Measurements from ENCODE around the gene RPS10. TPM values are rescaled to one million over a fixed set of nuclear protein-coding genes. Genes with fewer than 3 reads are reported as not detected.
"Not testable (repeated sequence)": the region's sequence is repeated elsewhere in the genome, so short reads cannot be mapped to it uniquely, and the experiment has no call there.

The RPS10 gene
- polyA plus RNA-seq, 3 donors from 2014 or later: 683 to 2,037 (median 891) TPM

DNA sequence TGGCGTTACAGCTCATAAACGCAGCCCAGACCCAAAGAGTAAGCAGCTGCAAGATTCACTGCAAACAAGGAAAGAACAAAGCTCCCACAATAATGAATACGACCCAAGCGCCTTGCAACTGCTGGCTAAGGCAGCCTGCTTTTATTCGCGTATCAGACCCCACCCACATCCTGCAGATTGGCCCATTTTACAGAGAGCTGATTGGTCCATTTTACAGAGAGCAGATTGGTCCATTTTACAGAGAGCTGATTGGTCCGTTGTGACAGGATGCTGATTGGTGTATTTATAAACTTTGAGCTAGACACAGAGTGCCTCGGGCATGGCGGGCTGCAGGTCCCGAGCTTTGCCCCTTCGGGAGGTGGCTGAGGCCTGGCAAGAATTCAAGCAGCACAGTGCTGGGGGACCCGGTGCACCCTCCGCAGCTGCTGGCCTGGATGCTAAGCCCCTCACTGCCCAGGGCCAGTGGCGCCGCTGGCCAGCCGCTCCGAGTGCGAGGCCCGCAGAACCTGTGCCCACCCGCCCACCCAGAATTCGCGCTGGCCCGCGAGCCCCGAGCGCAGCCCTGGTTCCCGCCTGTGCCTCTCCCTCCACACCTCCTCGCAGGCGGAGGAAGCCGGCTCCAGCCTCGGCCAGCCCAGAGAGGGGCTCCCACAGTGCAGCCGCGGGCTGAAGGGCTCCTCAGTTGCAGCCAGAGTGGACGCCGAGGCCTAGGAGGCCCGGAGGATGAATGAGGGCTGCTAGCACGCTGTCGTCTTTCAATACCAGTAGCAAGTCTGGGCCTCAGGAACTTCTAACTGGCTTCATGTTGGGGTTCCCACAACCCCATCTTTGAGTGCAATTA lies 11.2 kb upstream of the RPS10 start:
- no peaks in the 10 kb centered on the region for H3K36me3 Mint-ChIP-seq
- H3K4me3 Mint-ChIP-seq: no peak overlapping the region
- no peaks in the 10 kb centered on the region for H3K4me1 Mint-ChIP-seq
- no peaks in the 10 kb centered on the region for H3K9me3 Mint-ChIP-seq
- peaks cover 0 to 3% (median 2%) of the 10 kb centered on the region in 3 donors for H3K27me3 Mint-ChIP-seq (ENCODE audit: low read depth in 3 of 3)
- no peak for DNase-seq
- no peak overlapping the region for H3K27ac Mint-ChIP-seq

DNA sequence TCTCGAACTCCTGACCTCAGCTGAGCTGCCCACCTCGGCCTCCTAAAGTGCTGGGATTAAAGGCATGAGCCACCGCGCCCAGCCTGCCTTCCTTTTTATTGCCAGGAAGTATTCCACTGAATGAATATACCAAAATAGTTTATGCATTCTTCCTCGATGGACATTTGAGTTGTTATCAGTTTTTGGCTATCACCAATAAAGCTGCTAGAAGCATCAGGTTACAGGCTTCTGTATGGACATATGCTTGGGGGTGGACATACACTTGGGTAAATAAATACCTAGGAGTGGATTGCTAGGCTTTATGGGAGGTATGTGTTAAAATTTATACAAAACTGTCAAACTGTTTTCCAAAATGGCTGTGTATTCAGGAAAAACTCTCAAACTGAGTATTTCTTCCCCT lies 10.0 kb upstream of the RPS10 start:
- no peak for DNase-seq
- no peaks in the 10 kb centered on the region for H3K4me1 Mint-ChIP-seq
- no peaks in the 10 kb centered on the region for H3K9me3 Mint-ChIP-seq
- H3K4me3 Mint-ChIP-seq: no peak overlapping the region
- peaks cover 0 to 1% (median 0%) of the 10 kb centered on the region in 3 donors for H3K27me3 Mint-ChIP-seq (ENCODE audit: low read depth in 3 of 3)
- H3K27ac Mint-ChIP-seq: no peak overlapping the region
- H3K36me3 Mint-ChIP-seq: no peaks in the 10 kb centered on the region

GRCh38 chr6:34425132-34425497 lies 754 bp downstream of the RPS10 start:
- Mint-ChIP-seq H3K27ac (peak overlapping the region; percentile 93 to 98 (median 94)), H3K9me3 (no peaks in the 10 kb centered on the region), H3K27me3 (ENCODE audit: low read depth in 3 of 3) (peaks cover 6 to 10% (median 8%) of the 10 kb centered on the region in 3 donors), H3K36me3 (peaks cover 17 to 26% (median 20%) of the 10 kb centered on the region in 3 donors), H3K4me3 (peak overlapping the region; percentile 93 to 99 (median 96)), H3K4me1 (peaks cover 30 to 43% of the 10 kb centered on the region in 2 donors)
- no peak for DNase-seq

- Mint-ChIP-seq H3K4me3 (peak overlapping the region; percentile 93 to 99 (median 96)), H3K27ac (peak overlapping the region; percentile 93 to 98 (median 94)), H3K27me3 (ENCODE audit: low read depth in 3 of 3) (peaks cover 6 to 10% (median 8%) of the 10 kb centered on the region in 3 donors), H3K36me3 (peaks cover 20 to 30% (median 21%) of the 10 kb centered on the region in 3 donors), H3K9me3 (no peaks in the 10 kb centered on the region), H3K4me1 (peaks cover 30 to 43% of the 10 kb centered on the region in 2 donors)
- no peak for DNase-seq
Measured at GRCh38 chr6:34424200-34425131, 1.4 kb downstream of the RPS10 start.

- DNase-seq: no peak
- H3K4me3 Mint-ChIP-seq: peak overlapping the region in 1 of 5 donors; percentile 38
- H3K27ac Mint-ChIP-seq: no peak overlapping the region
Measured at GRCh38 chr6:34423254-34423653, 2.6 kb downstream of the RPS10 start.

GRCh38 chr6:34418367-34418766 lies 7.5 kb downstream of the RPS10 start:
- Mint-ChIP-seq H3K4me3 (no peak overlapping the region), H3K36me3 (peaks cover 30 to 58% (median 33%) of the 10 kb centered on the region in 3 donors), H3K27me3 (ENCODE audit: low read depth in 3 of 3) (peaks cover 0 to 1% (median 0%) of the 10 kb centered on the region in 3 donors), H3K9me3 (no peaks in the 10 kb centered on the region), H3K4me1 (peaks cover 9 to 34% of the 10 kb centered on the region in 2 donors), H3K27ac (peak overlapping the region in 2 of 6 donors; percentile 7 to 15)
- DNase-seq: no peak

More at GRCh38 chr6:34423254-34423653, 2.6 kb downstream of the RPS10 start:
- Mint-ChIP-seq H3K9me3 (no peaks in the 10 kb centered on the region), H3K27me3 (ENCODE audit: low read depth in 3 of 3) (peaks cover 6 to 10% (median 8%) of the 10 kb centered on the region in 3 donors), H3K4me1 (peaks cover 30 to 48% of the 10 kb centered on the region in 2 donors), H3K36me3 (peaks cover 23 to 35% (median 25%) of the 10 kb centered on the region in 3 donors)

DNA sequence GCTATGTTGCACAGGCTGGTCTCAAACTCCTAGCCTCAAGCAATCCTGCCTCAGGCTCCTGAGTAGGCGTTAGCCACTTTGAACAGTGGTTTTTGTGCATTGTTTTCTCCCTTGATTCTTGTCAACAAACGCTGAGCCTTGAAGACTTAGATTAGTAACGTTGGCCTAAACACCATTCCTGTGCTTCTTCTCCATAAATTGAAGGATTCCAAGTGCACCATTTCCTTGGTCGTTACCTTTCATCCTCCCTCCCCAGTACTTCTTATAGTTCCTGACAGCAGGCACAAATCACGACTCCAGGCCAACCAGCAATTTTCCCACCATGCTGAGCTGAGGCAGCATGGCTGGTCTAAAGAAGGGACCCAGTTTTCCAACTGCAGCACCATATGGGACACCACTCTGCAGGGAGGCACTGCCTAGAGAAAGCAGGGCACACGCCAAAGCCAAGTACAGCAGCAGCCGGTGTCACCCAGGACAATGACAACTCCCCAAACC lies 8.9 kb downstream of the RPS10 start:
- no peak overlapping the region for H3K4me3 Mint-ChIP-seq
- no peaks in the 10 kb centered on the region for H3K9me3 Mint-ChIP-seq
- no peak overlapping the region for H3K27ac Mint-ChIP-seq

DNA sequence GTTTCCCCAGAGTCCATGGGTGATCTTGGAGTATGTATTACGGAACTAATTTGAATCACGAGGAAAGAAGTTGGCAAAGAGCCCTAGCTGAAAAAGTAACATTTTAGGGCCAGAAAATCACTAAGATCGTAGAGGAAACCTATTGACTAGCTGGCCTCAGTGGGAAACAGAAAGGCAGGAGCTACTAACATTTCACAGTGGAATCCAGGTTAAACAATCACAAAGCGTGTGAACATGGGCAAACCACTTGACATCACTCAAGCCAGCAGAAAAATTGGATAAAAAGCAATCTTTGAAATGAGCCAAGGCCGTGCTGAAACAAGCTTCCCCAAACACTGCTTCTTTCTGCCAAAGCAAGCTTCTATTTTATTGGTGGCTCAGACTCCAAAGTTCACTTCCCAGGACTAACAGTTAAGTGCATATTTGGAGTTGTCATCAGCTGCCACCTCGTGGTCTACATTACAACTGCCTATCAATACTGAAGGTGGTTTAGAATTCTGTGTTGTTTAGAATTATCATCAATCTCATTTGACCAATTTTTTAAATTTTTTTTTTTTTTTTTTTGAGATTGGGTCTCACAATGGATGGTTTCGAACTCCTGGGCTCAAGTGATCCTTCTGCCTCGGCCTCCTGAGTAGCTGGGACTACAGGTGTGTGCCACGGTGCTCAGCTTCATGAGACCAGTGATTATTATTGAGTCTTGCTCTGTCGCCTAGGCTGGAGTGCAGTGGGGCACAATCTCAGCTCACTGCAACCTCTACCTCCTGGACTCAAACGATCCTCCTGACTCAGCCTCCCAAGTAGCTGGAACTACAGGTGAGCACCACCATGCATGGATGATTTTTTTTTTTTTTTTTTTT lies 10.6 kb downstream of the RPS10 start:
- H3K36me3 Mint-ChIP-seq: peaks cover 18 to 44% (median 22%) of the 10 kb centered on the region in 3 donors

More for the DNA sequence above, 8.9 kb downstream of the RPS10 start:
- DNase-seq: no peak
- Mint-ChIP-seq H3K27me3 (ENCODE audit: low read depth in 3 of 3) (peaks cover 0 to 1% (median 1%) of the 10 kb centered on the region in 3 donors), H3K36me3 (peaks cover 28 to 51% (median 29%) of the 10 kb centered on the region in 3 donors), H3K4me1 (peaks cover 11 to 28% of the 10 kb centered on the region in 2 donors)

DNA sequence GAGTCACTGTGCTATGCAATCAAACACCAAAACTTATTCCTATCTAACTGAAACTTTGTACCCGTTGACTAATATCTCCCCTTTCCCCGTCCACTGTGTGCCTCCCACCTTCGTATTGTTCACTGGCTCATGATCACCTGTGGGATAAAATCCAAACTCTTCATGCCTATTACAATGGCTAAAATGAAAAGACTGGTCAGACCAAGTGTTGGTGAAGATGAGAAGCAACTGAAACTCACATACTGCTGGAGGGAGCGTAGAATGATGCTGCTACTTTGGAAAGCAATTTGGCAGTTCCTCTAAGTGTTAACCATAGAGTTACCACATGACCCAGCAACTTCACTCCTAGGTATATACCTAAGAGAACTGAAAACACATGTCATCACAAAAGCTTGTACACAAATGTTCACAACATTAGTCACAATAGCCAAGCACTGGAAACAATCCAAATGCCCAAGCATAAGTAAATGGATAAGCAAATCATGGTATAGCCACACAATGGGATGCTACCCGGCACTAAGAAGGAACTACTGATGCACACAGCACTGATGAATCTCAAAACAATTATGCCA lies 13.1 kb downstream of the RPS10 start:
- no peak for DNase-seq
- H3K27me3 Mint-ChIP-seq (ENCODE audit: low read depth in 3 of 3): peaks cover 0 to 1% (median 1%) of the 10 kb centered on the region in 3 donors
- peak overlapping the region in 2 of 6 donors; percentile 11 to 14 for H3K27ac Mint-ChIP-seq
- H3K36me3 Mint-ChIP-seq: peaks cover 11 to 29% (median 11%) of the 10 kb centered on the region in 3 donors
- no peaks in the 10 kb centered on the region for H3K9me3 Mint-ChIP-seq
- peaks cover 4 to 9% of the 10 kb centered on the region in 2 donors for H3K4me1 Mint-ChIP-seq
- H3K4me3 Mint-ChIP-seq: no peak overlapping the region

More for the DNA sequence above, 10.6 kb downstream of the RPS10 start:
- Mint-ChIP-seq H3K4me3 (no peak overlapping the region), H3K4me1 (peaks cover 4 to 19% of the 10 kb centered on the region in 2 donors), H3K27me3 (ENCODE audit: low read depth in 3 of 3) (peaks cover 0 to 1% (median 1%) of the 10 kb centered on the region in 3 donors), H3K27ac (peak overlapping the region in 1 of 6 donors; percentile 34), H3K9me3 (no peaks in the 10 kb centered on the region)
- peak; percentile 32 to 44 (median 32) for DNase-seq

GRCh38 chr6:34412016-34412415 lies 13.9 kb downstream of the RPS10 start:
- H3K27ac Mint-ChIP-seq: peak overlapping the region in 1 of 6 donors; percentile 54

GRCh38 chr6:34407915-34408314 lies 18.0 kb downstream of the RPS10 start:
- not testable (repeated sequence) for H3K4me3 Mint-ChIP-seq; H3K9me3 Mint-ChIP-seq; H3K27ac Mint-ChIP-seq; H3K4me1 Mint-ChIP-seq; H3K36me3 Mint-ChIP-seq; H3K27me3 Mint-ChIP-seq (ENCODE audit: low read depth in 3 of 3); DNase-seq

More at GRCh38 chr6:34412016-34412415, 13.9 kb downstream of the RPS10 start:
- no peak for DNase-seq
- Mint-ChIP-seq H3K9me3 (no peaks in the 10 kb centered on the region), H3K27me3 (ENCODE audit: low read depth in 3 of 3) (peaks cover 0 to 1% (median 0%) of the 10 kb centered on the region in 3 donors), H3K4me3 (no peak overlapping the region), H3K36me3 (peaks cover 8 to 22% (median 9%) of the 10 kb centered on the region in 3 donors), H3K4me1 (peaks cover 4 to 6% of the 10 kb centered on the region in 2 donors)

DNA sequence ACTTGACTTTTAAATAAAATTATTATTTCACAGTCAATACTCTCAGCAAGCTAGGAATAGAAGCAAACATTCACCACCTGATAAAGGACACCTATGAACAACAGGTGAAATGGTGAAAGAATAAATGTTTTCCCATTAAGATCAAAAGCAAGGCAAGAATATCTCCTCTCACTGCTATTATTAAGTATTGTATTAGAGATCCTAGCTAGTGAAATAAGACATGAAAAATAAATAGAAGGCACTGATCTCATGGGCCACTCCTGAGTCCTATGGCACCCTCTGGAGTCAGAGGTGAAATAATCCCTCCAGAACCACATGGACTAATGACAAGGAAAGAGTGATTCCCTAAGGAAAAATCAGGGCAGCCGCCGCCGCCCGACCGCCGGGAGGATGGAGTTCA lies 29.4 kb downstream of the RPS10 start:
- peaks cover 13 to 17% of the 10 kb centered on the region in 2 donors for H3K4me1 Mint-ChIP-seq
- no peak for DNase-seq
- H3K9me3 Mint-ChIP-seq: peaks cover 0 to 7% (median under 1%) of the 10 kb centered on the region in 6 donors
- H3K27me3 Mint-ChIP-seq (ENCODE audit: low read depth in 3 of 3): peaks cover 0 to 3% (median 2%) of the 10 kb centered on the region in 3 donors
- no peak overlapping the region for H3K27ac Mint-ChIP-seq
- H3K4me3 Mint-ChIP-seq: no peak overlapping the region
- H3K36me3 Mint-ChIP-seq: no peaks in the 10 kb centered on the region
